Measurements from ENCODE around the gene EDC4.
"Not testable (repeated sequence)": the region's sequence is repeated elsewhere in the genome, so short reads cannot be mapped to it uniquely, and the experiment has no call there.

Gene EDC4

GRCh38 chr16:67897231-67897630, 24.4 kb downstream of the EDC4 start:
- no peak for DNase-seq (ENCODE audit: low read depth in 2 of 2, low spot score in 1 of 2)

GRCh38 chr16:67901734-67902133, 28.9 kb downstream of the EDC4 start:
- no peak for DNase-seq (ENCODE audit: low read depth in 2 of 2, low spot score in 1 of 2)

- DNase-seq (ENCODE audit: low read depth in 2 of 2, low spot score in 1 of 2) = no peak
Measured at GRCh38 chr16:67902831-67903230, 30.0 kb downstream of the EDC4 start.

- DNase-seq (ENCODE audit: low read depth in 2 of 2, low spot score in 1 of 2) = no peak
Measured at GRCh38 chr16:67907397-67908180, 34.7 kb downstream of the EDC4 start.

- no peak for DNase-seq (ENCODE audit: low read depth in 2 of 2, low spot score in 1 of 2)
Measured at GRCh38 chr16:67909056-67909742, 36.3 kb downstream of the EDC4 start.

GRCh38 chr16:67910158-67910557, 37.3 kb downstream of the EDC4 start:
- DNase-seq (ENCODE audit: low read depth in 2 of 2, low spot score in 1 of 2) = no peak

- DNase-seq (ENCODE audit: low read depth in 2 of 2, low spot score in 1 of 2) = no peak
Measured at GRCh38 chr16:67914758-67915495, 42.1 kb downstream of the EDC4 start.

- not testable (repeated sequence) for DNase-seq (ENCODE audit: low read depth in 2 of 2, low spot score in 1 of 2)
Measured at GRCh38 chr16:67915496-67915769, 42.6 kb downstream of the EDC4 start.

GRCh38 chr16:67915831-67916723, 43.2 kb downstream of the EDC4 start:
- no peak for DNase-seq (ENCODE audit: low read depth in 2 of 2, low spot score in 1 of 2)

GRCh38 chr16:67917140-67917851, 44.4 kb downstream of the EDC4 start:
- no peak for DNase-seq (ENCODE audit: low read depth in 2 of 2, low spot score in 1 of 2)

GRCh38 chr16:67917852-67918236, 45.0 kb downstream of the EDC4 start:
- no peak for DNase-seq (ENCODE audit: low read depth in 2 of 2, low spot score in 1 of 2)

GRCh38 chr16:67919622-67920221, 46.9 kb downstream of the EDC4 start:
- no peak for DNase-seq (ENCODE audit: low read depth in 2 of 2, low spot score in 1 of 2)

- DNase-seq (ENCODE audit: low read depth in 2 of 2, low spot score in 1 of 2) = no peak
Measured at GRCh38 chr16:67922221-67922620, 49.4 kb downstream of the EDC4 start.

- DNase-seq (ENCODE audit: low read depth in 2 of 2, low spot score in 1 of 2) = no peak
Measured at GRCh38 chr16:67922740-67923139, 49.9 kb downstream of the EDC4 start.

- no peak for DNase-seq (ENCODE audit: low read depth in 2 of 2, low spot score in 1 of 2)
Measured at GRCh38 chr16:67923414-67924116, 50.7 kb downstream of the EDC4 start.

- no peak for DNase-seq (ENCODE audit: low read depth in 2 of 2, low spot score in 1 of 2)
Measured at GRCh38 chr16:67924140-67924906, 51.5 kb downstream of the EDC4 start.

GRCh38 chr16:67926181-67926750, 53.4 kb downstream of the EDC4 start:
- DNase-seq (ENCODE audit: low read depth in 2 of 2, low spot score in 1 of 2) = no peak

- DNase-seq (ENCODE audit: low read depth in 2 of 2, low spot score in 1 of 2) = no peak
Measured at GRCh38 chr16:67927131-67927941, 54.5 kb downstream of the EDC4 start.

All from stimulated activated CD8-positive, alpha-beta memory T cell treated with anti-CD3 and anti-CD28 coated beads, Interleukin-4, amount 100 ng/mL, for 1 hour (primary cell).